HG03095 (cell line): ENCODE results near the gene CLOCK.

Experiments
- ATAC-seq: cut with Tn5 transposase; IDR thresholded peaks from one replicate; pipeline ENCODE4 v1.9.1; 2021; ENCODE audit warnings: moderate library complexity; ENCODE audit not compliant: unreplicated experiment

Gene CLOCK

GRCh38 chr4:55386073-55386472, 160.6 kb downstream of the CLOCK start:
- peak; percentile 79 for ATAC-seq

GRCh38 chr4:55385201-55385649, 161.5 kb downstream of the CLOCK start:
- ATAC-seq: no peak

GRCh38 chr4:55382488-55383003, 164.2 kb downstream of the CLOCK start:
- ATAC-seq: no peak

GRCh38 chr4:55381502-55381901, 165.2 kb downstream of the CLOCK start:
- ATAC-seq: no peak

- no peak for ATAC-seq
These were observed 166.1 kb downstream of the CLOCK start for GRCh38 chr4:55380576-55380975.

GRCh38 chr4:55378617-55379467, 167.9 kb downstream of the CLOCK start:
- ATAC-seq: no peak
